Kidney (tissue), 14 donors: ENCODE results near the gene NEURL2. TPM values are rescaled to one million over a fixed set of nuclear protein-coding genes. Genes with fewer than 3 reads are reported as not detected.

Source experiments
- DNase-seq, 5 donors: peaks; one replicate each; pipeline ENCODE4 v3.0.0-alpha.2; 2013 to 2020
- FAIRE-seq: peaks from 2 replicates; lab custom pipeline; 2012; peaks lifted over from hg19 to GRCh38; lab: Jason Lieb, UNC
- H3K27ac ChIP-seq, 2 donors: one replicate each; pipeline ENCODE4 v1.7.0; 2013; ENCODE audit warnings: low read depth in 2 of 2, low read length in 2 of 2, inconsistent platforms in 1 of 2
- H3K27me3 ChIP-seq: one replicate; pipeline ENCODE4 v1.7.1; 2013; ENCODE audit warnings: low read length, inconsistent platforms; ENCODE audit not compliant: control insufficient read depth, insufficient read depth
- H3K36me3 ChIP-seq, 3 donors: one replicate each; pipeline versions ENCODE4 v1.7.0 to v1.7.1; 2013; ENCODE audit warnings: low read length in 3 of 3, control low read depth in 1 of 3, inconsistent platforms in 1 of 3; ENCODE audit not compliant: insufficient read depth in 3 of 3, control insufficient read depth in 2 of 3
- H3K4me1 ChIP-seq, 3 donors: one replicate each; pipeline versions ENCODE4 v1.7.0 to v1.7.1; 2013; ENCODE audit warnings: low read length in 3 of 3, inconsistent platforms in 1 of 3, low read depth in 1 of 3; ENCODE audit not compliant: control insufficient read depth in 2 of 3, insufficient read depth in 2 of 3
- H3K4me3 ChIP-seq, 3 donors: one replicate each; pipeline versions ENCODE4 v1.7.0 to v1.8.1; 2013; ENCODE audit warnings: low read length in 3 of 3, control low read depth in 1 of 3, inconsistent platforms in 1 of 3
- H3K9ac ChIP-seq, 3 donors: one replicate each; pipeline versions ENCODE4 v1.7.0 to v1.7.1; 2013; ENCODE audit warnings: low read length in 3 of 3, control low read depth in 1 of 3, inconsistent platforms in 1 of 3
- H3K9me3 ChIP-seq, 3 donors: one replicate each; pipeline versions ENCODE4 v1.7.0 to v1.7.1; 2013; ENCODE audit warnings: low read length in 3 of 3, control low read depth in 1 of 3, inconsistent platforms in 1 of 3; ENCODE audit not compliant: control insufficient read depth in 2 of 3, insufficient read depth in 1 of 3
- intact Hi-C: fragments of 100-400 bp; cut with DNase I; formaldehyde crosslinking; loops from one replicate; pipeline ENCODE4 v1.11.1; 2022
- polyA plus RNA-seq: library from polyadenylated mRNA; stranded (reverse); fragments of 350-450 nt; fragmentation: Illumina TruSeq; extraction: RNeasy Lipid Tissue Mini Kit (QIAGEN cat#74804); gene quantifications from one replicate; pipeline ENCODE4 v1.2.3, GENCODE V29; 2014; ENCODE audit warnings: low read depth, low replicate concordance; ENCODE audit not compliant: insufficient read depth
- total RNA-seq: library from RNA; stranded (reverse); fragmentation: NEBNext Ultra II Directional; extraction: Animal tissue kit (Norgen Biotek cat#: 25700); gene quantifications from one replicate; pipeline ENCODE4 v1.2.1, GENCODE V29; 2021
- TF ChIP-seq, protein P1 (sequence below): IDR thresholded peaks from 3 replicates; pipeline ENCODE4 v1.5.1; 2012; ENCODE audit warnings: mild to moderate bottlenecking, moderate library complexity, borderline replicate concordance; ENCODE audit not compliant: insufficient read depth; ENCODE audit errors: extremely low read depth
- donor health status: control.
- donor health status: control.
- donor health status: control.
- donor health status: control.
- donor health status: control.
- donor health status: DM: yes; HTN: yes; CAD: no.
- donor health status: Normal renal cell carcinoma (clear cell type).

Gene NEURL2
- total and polyA plus RNA-seq, 2 donors from 2014 or later, result 27.5 to 37.3 TPM

DNA sequence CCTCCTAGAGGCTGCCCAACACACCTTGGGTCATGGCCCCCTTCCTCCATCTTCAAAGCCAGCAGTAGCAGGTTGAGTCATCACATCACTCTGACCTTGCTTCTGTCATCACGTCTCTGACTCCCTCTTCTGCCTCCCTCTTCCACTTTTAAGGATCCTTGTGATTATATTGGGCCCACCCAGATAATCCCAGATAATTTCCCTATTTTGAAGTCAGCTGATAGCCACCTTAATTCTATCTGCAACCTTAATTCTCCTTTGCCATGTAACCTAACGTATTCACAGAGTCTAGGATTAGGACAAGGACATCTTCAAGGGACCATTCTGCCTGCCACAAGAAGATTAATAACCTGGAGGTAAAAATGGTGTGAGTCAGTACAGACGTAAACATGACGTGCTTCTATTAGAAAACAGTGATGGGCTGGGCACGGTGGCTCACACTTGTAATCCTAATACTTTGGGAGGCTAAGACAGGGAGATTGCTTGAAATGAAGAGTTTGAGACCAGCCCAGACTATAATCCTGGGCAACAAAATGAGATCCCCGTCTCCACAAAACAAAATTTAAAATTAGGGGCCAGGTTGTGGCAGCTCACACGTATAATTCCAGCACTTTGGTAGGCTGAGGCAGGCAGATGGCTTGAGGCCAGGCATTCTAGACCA lies 30.3 kb downstream of the NEURL2 start:
- H3K27me3 ChIP-seq, result no peaks in the 10 kb centered on the region
- intact Hi-C loops, result no loop called here
- H3K4me1 ChIP-seq, result peaks cover 0 to 21% (median 7%) of the 10 kb centered on the region in 3 donors
- FAIRE-seq, result no peak
- H3K9ac ChIP-seq, result no peak overlapping the region
- no peak overlapping the region for H3K4me3 ChIP-seq
- H3K27ac ChIP-seq, result no peak overlapping the region
- no peak for DNase-seq
- TF ChIP-seq, protein P1, sequence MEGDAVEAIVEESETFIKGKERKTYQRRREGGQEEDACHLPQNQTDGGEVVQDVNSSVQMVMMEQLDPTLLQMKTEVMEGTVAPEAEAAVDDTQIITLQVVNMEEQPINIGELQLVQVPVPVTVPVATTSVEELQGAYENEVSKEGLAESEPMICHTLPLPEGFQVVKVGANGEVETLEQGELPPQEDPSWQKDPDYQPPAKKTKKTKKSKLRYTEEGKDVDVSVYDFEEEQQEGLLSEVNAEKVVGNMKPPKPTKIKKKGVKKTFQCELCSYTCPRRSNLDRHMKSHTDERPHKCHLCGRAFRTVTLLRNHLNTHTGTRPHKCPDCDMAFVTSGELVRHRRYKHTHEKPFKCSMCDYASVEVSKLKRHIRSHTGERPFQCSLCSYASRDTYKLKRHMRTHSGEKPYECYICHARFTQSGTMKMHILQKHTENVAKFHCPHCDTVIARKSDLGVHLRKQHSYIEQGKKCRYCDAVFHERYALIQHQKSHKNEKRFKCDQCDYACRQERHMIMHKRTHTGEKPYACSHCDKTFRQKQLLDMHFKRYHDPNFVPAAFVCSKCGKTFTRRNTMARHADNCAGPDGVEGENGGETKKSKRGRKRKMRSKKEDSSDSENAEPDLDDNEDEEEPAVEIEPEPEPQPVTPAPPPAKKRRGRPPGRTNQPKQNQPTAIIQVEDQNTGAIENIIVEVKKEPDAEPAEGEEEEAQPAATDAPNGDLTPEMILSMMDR, result no peak
- H3K9me3 ChIP-seq, result no peaks in the 10 kb centered on the region
- H3K36me3 ChIP-seq, result no peaks in the 10 kb centered on the region

DNA sequence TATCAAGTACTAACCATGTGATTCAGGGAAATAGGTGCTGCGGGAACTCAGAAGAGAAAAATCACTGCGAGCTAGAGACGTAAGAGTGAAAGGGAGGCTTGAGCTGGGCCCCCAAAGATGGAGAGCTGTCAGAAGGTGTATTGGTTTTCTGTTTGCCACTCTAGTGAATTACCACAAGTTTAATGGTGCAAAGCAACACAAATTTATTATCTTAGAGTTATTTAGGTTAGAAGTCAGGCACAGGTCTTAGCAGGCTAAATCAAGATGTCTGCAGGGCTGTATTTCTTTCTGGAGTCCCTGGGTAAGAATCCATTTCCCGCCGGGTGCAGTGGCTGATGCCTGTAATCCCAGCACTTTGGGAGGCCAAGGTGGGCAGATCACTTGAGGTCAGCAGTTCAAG lies 31.1 kb downstream of the NEURL2 start:
- FAIRE-seq, result no peak
- Histone ChIP-seq H3K27ac (no peak overlapping the region), H3K9me3 (no peaks in the 10 kb centered on the region), H3K36me3 (no peaks in the 10 kb centered on the region), H3K4me1 (peaks cover 0 to 24% (median 7%) of the 10 kb centered on the region in 3 donors), H3K27me3 (no peaks in the 10 kb centered on the region), H3K9ac (no peak overlapping the region), H3K4me3 (no peak overlapping the region)
- intact Hi-C loops, result no loop called here
- DNase-seq, result peak in 3 of 5 donors; percentile 24 to 84 (median 68)
- TF ChIP-seq, protein P1, result no peak

DNA sequence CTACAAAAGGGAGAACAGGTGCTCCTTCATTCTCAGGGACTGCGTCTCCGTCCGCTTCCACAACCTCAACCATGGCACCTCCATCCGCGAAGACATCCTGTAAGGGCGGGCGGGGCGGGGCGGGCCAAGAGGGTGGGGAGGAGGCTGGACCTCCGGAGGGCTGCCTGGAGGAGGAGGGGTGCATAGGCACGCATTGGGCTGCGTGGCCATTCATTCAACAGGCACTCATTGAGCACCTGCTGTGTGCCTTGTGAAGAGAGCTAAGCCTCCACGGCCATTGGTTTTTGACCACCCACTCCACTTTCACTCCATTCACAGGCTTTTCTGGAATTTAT lies 33.2 kb downstream of the NEURL2 start:
- intact Hi-C loops, result no loop called here
- TF ChIP-seq, protein P1, result no peak
- DNase-seq (no peak), FAIRE-seq (no peak)
- Histone ChIP-seq H3K27me3 (no peaks in the 10 kb centered on the region), H3K4me3 (peak overlapping the region; percentile 74 to 93 (median 88)), H3K4me1 (peaks cover 0 to 27% (median 7%) of the 10 kb centered on the region in 3 donors), H3K27ac (peak overlapping the region; percentile 81 to 84), H3K9ac (peak overlapping the region; percentile 35 to 95 (median 65)), H3K36me3 (peaks cover 0 to 2% (median 0%) of the 10 kb centered on the region in 3 donors), H3K9me3 (no peaks in the 10 kb centered on the region)
